H1 (cell line): Measurements from ENCODE around the gene DOCK11. TPM values are rescaled to one million over a fixed set of nuclear protein-coding genes. Genes with fewer than 3 reads are reported as not detected.

Source experiments
- CTCF ChIA-PET: fragments of 300-600 bp; sonication (Branson Sonifier 250); formaldehyde crosslinking; loops from one replicate; lab custom pipeline; 2021; ENCODE audit not compliant: partially characterized antibody; lab: Charles Lee
- POLR2A ChIA-PET: fragments of 300-600 bp; sonication (Branson Sonifier 250); formaldehyde crosslinking; loops from one replicate; lab custom pipeline; 2021; ENCODE audit warnings: inconsistent platforms; ENCODE audit not compliant: partially characterized antibody; lab: Charles Lee
- DNase-seq, 2 experiments: peaks; one replicate each; pipeline versions ENCODE4 v3.0.0 to v3.0.0-alpha.2; 2010 to 2022; ENCODE audit warnings: low spot score in 2 of 2, low read depth in 1 of 2, mixed read lengths in 1 of 2
- FAIRE-seq: peaks from 2 replicates; lab custom pipeline; 2011; peaks lifted over from hg19 to GRCh38; lab: Jason Lieb, UNC
- H2AFZ ChIP-seq: 2 replicates; pipeline ENCODE4 v1.8.1; 2012; ENCODE audit warnings: low read length, inconsistent platforms
- H2AK5ac ChIP-seq: 2 replicates; pipeline ENCODE4 v1.6.1; 2013; ENCODE audit warnings: low read depth, low read length
- H2BK120ac ChIP-seq: replicated peaks from 2 replicates; pipeline ENCODE3; 2013; ENCODE audit warnings: low read depth, low read length, inconsistent platforms
- H2BK12ac ChIP-seq: 2 replicates; pipeline ENCODE4 v1.6.1; 2013; ENCODE audit warnings: low read depth, low read length
- H2BK15ac ChIP-seq: 2 replicates; pipeline ENCODE4 v1.6.1; 2013; ENCODE audit warnings: low read length
- H2BK20ac ChIP-seq: 2 replicates; pipeline ENCODE4 v1.6.1; 2013; ENCODE audit warnings: low read length
- H2BK5ac ChIP-seq: 2 replicates; pipeline ENCODE4 v1.6.1; 2013; ENCODE audit warnings: low read depth, low read length
- H3K14ac ChIP-seq: 2 replicates; pipeline ENCODE4 v1.6.1; 2013; ENCODE audit warnings: inconsistent platforms; ENCODE audit not compliant: insufficient read length
- H3K18ac ChIP-seq: 2 replicates; pipeline ENCODE4 v1.6.1; 2013; ENCODE audit warnings: low read length; ENCODE audit errors: extremely low read depth
- H3K23ac ChIP-seq: 2 replicates; pipeline ENCODE4 v1.6.1; 2013; ENCODE audit warnings: inconsistent platforms; ENCODE audit not compliant: insufficient read length
- H3K23me2 ChIP-seq: 2 replicates; pipeline ENCODE4 v1.6.1; 2013; ENCODE audit warnings: low read depth, low read length
- H3K27ac ChIP-seq: 2 replicates; pipeline ENCODE4 v1.6.1; 2011; ENCODE audit warnings: low read depth, low read length, inconsistent platforms
- H3K27me3 ChIP-seq, 4 experiments: replicated peaks in 1 of 4; 1 replicate in 1 of 4; 2 replicates in 3 of 4; pipeline versions ENCODE4 v1.6.1 to v1.8.1; 2011 to 2013; ENCODE audit warnings: low read length in 3 of 4, mild to moderate bottlenecking in 3 of 4, inconsistent platforms in 2 of 4, mixed read lengths in 2 of 4, moderate library complexity in 1 of 4; ENCODE audit not compliant: control insufficient read depth in 3 of 4, insufficient read depth in 3 of 4; ENCODE audit errors: extremely low read depth in 1 of 4
- H3K36me3 ChIP-seq, 4 experiments: 2 replicates each; pipeline versions ENCODE4 v1.6.1 to v1.8.1; 2011 to 2013; ENCODE audit warnings: mild to moderate bottlenecking in 4 of 4, low read length in 3 of 4, moderate library complexity in 2 of 4, control low read depth in 1 of 4, inconsistent platforms in 1 of 4; ENCODE audit not compliant: insufficient read depth in 4 of 4, control insufficient read depth in 2 of 4
- H3K4ac ChIP-seq: replicated peaks from 2 replicates; pipeline ENCODE3; 2013; ENCODE audit warnings: low read length, low read depth, mixed read lengths, inconsistent platforms; ENCODE audit not compliant: insufficient read length
- H3K4me1 ChIP-seq, 4 experiments: replicated peaks in 1 of 4; 1 replicate in 1 of 4; 2 replicates in 3 of 4; pipeline versions ENCODE4 v1.6.1 to v1.8.1; 2011 to 2013; ENCODE audit warnings: low read length in 3 of 4, inconsistent platforms in 2 of 4, mixed read lengths in 1 of 4; ENCODE audit not compliant: insufficient read depth in 4 of 4, control insufficient read depth in 3 of 4
- H3K4me2 ChIP-seq, 2 experiments: 2 replicates each; pipeline versions ENCODE4 v1.6.1 to v1.8.1; 2011 to 2013; ENCODE audit warnings: low read depth in 2 of 2, low read length in 2 of 2, control low read depth in 1 of 2, inconsistent platforms in 1 of 2, mild to moderate bottlenecking in 1 of 2; ENCODE audit not compliant: insufficient read depth in 1 of 2
- H3K4me3 ChIP-seq, 4 experiments: fragments of 200-600, 300-600 bp in 1 of 4; sonication (generic), shearing (Covaris generic), sonication (Bioruptor Twin) in 1 of 4; 2 replicates each; pipeline versions ENCODE4 v1.5.1 to v1.8.1; 2011 to 2016; ENCODE audit warnings: low read length in 4 of 4, low read depth in 3 of 4, control low read depth in 2 of 4, inconsistent platforms in 2 of 4, mild to moderate bottlenecking in 2 of 4, mixed read lengths in 1 of 4, moderate library complexity in 1 of 4; ENCODE audit not compliant: insufficient read depth in 2 of 4; ENCODE audit errors: extremely low read depth in 1 of 4
- H3K56ac ChIP-seq: replicated peaks from 2 replicates; pipeline ENCODE3; 2013; ENCODE audit warnings: low read depth, mild to moderate bottlenecking, mixed read lengths, low read length, inconsistent platforms; ENCODE audit not compliant: insufficient read length
- H3K79me1 ChIP-seq: 2 replicates; pipeline ENCODE4 v1.6.1; 2013; ENCODE audit warnings: low read depth, low read length, control low read depth
- H3K79me2 ChIP-seq, 2 experiments: 2 replicates each; pipeline versions ENCODE4 v1.6.1 to v1.8.1; 2012 to 2013; ENCODE audit warnings: low read length in 2 of 2, mild to moderate bottlenecking in 2 of 2, inconsistent platforms in 1 of 2; ENCODE audit not compliant: insufficient read depth in 2 of 2, control insufficient read depth in 1 of 2
- H3K9ac ChIP-seq, 4 experiments: replicated peaks in 1 of 4; 1 replicate in 1 of 4; 2 replicates in 3 of 4; pipeline versions ENCODE4 v1.6.1 to v1.8.1; 2011 to 2013; ENCODE audit warnings: low read depth in 3 of 4, low read length in 3 of 4, control low read depth in 2 of 4, mild to moderate bottlenecking in 2 of 4, moderate library complexity in 2 of 4, inconsistent platforms in 1 of 4; ENCODE audit errors: extremely low read depth in 1 of 4
- H3K9me3 ChIP-seq, 2 experiments: 2 replicates each; pipeline versions ENCODE4 v1.6.1 to v1.8.1; 2012 to 2013; ENCODE audit warnings: mild to moderate bottlenecking in 2 of 2, moderate library complexity in 2 of 2, control low read depth in 1 of 2, inconsistent platforms in 1 of 2, low read depth in 1 of 2, low read length in 1 of 2, mixed read lengths in 1 of 2; ENCODE audit not compliant: insufficient read depth in 2 of 2
- H4K20me1 ChIP-seq, 2 experiments: replicated peaks in 1 of 2; 2 replicates each; pipeline versions ENCODE3 to v1.8.1; 2011 to 2013; ENCODE audit warnings: inconsistent platforms in 2 of 2, low read length in 2 of 2, mild to moderate bottlenecking in 1 of 2; ENCODE audit not compliant: insufficient read depth in 2 of 2, control insufficient read depth in 1 of 2
- H4K5ac ChIP-seq: 2 replicates; pipeline ENCODE4 v1.6.1; 2013; ENCODE audit warnings: low read length, low read depth, mixed read lengths, inconsistent platforms; ENCODE audit not compliant: insufficient read length
- H4K8ac ChIP-seq: 2 replicates; pipeline ENCODE4 v1.8.0; 2013; ENCODE audit warnings: mild to moderate bottlenecking, moderate library complexity, low read length, inconsistent platforms; ENCODE audit not compliant: insufficient read depth; ENCODE audit errors: extremely low read depth
- H4K91ac ChIP-seq: replicated peaks from 2 replicates; pipeline ENCODE3; 2013; ENCODE audit warnings: low read length, mixed read lengths, inconsistent platforms; ENCODE audit not compliant: insufficient read length
- ASH2L ChIP-seq: fragments of 200-600, 300-600 bp; sonication (generic); IDR thresholded peaks from one replicate; pipeline ENCODE4 v1.7.1; 2017; ENCODE audit warnings: low read length
- BCL11A ChIP-seq, 2 experiments: IDR thresholded peaks; one replicate each; pipeline ENCODE4 v1.6.1; 2011; ENCODE audit warnings: low read depth in 2 of 2, low read length in 2 of 2, mild to moderate bottlenecking in 2 of 2
- HDAC2 ChIP-seq, 2 experiments: fragments of 300-600 bp in 1 of 2; sonication (generic) in 1 of 2; IDR thresholded peaks; 2 replicates each; pipeline ENCODE4 v1.6.1; 2011 to 2012; ENCODE audit warnings: low read depth in 2 of 2, low read length in 2 of 2, mild to moderate bottlenecking in 2 of 2, moderate library complexity in 2 of 2, borderline replicate concordance in 1 of 2, inconsistent platforms in 1 of 2
- HDAC6 ChIP-seq: IDR thresholded peaks from one replicate; pipeline ENCODE4 v1.7.1; 2012; ENCODE audit warnings: low read depth, mild to moderate bottlenecking, inconsistent platforms, low read length, moderate library complexity
- KDM4A ChIP-seq: IDR thresholded peaks from one replicate; pipeline ENCODE4 v1.7.1; 2012; ENCODE audit warnings: low read depth, mild to moderate bottlenecking, moderate library complexity, low read length, inconsistent platforms; ENCODE audit not compliant: severe bottlenecking
- NRF1 ChIP-seq: IDR thresholded peaks from 2 replicates; pipeline ENCODE4 v1.6.1; 2011; ENCODE audit warnings: mild to moderate bottlenecking, low read depth, low read length, improper control_type of control experiment
- PHF8 ChIP-seq: fragments of 200-600 bp; sonication (generic); conservative IDR thresholded peaks from 2 replicates; pipeline ENCODE4 v1.7.1; 2012; ENCODE audit warnings: low read depth, mild to moderate bottlenecking, inconsistent platforms, low read length, moderate library complexity
- RBBP5 ChIP-seq: IDR thresholded peaks from 2 replicates; pipeline ENCODE4 v1.7.1; 2012; ENCODE audit warnings: low read depth, mild to moderate bottlenecking, inconsistent platforms, low read length, moderate library complexity, borderline replicate concordance
- SP1 ChIP-seq: IDR thresholded peaks from 2 replicates; pipeline ENCODE4 v1.6.1; 2011; ENCODE audit warnings: low read depth, low read length
- TAF1 ChIP-seq: IDR thresholded peaks from 2 replicates; pipeline ENCODE4 v1.6.1; 2011; ENCODE audit warnings: mild to moderate bottlenecking, low read depth, low read length
- TCF12 ChIP-seq: IDR thresholded peaks from 2 replicates; pipeline ENCODE4 v1.6.1; 2011; ENCODE audit warnings: low read depth, mild to moderate bottlenecking, low read length
- WGBS, 2 experiments: shearing (Covaris generic) in 1 of 2; methylation state at CpG; one replicate each; pipeline versions ENCODE4 v1.1.6 to v1.1.7; 2013 to 2015; ENCODE audit warnings: low lambda C conversion rate in 2 of 2, mixed read lengths in 2 of 2, inconsistent platforms in 1 of 2, low coverage in 1 of 2, missing lambda C conversion rate in 1 of 2; ENCODE audit not compliant: insufficient replicate concordance in 2 of 2, insufficient coverage in 1 of 2, insufficient read length in 1 of 2; ENCODE audit errors: extremely low coverage in 1 of 2, missing lambda C conversion rate in 1 of 2; 5-methylcytosine and 5-hydroxymethylcytosine counted together
- polyA plus RNA-seq, 7 experiments: library from polyadenylated mRNA; depleted of rRNA in 3 of 7; stranded (reverse) in 5 of 7; unstranded in 2 of 7; fragments of >200 nt in 5 of 7; fragments of 200-250 nt in 2 of 7; gene quantifications; 1 replicate in 5 of 7; 2 replicates in 1 of 7; 4 replicates in 1 of 7; pipeline versions ENCODE4 v1.2.1 to v1.2.3, GENCODE V29; 2011 to 2013; ENCODE audit warnings: missing spikeins in 2 of 7, mixed read lengths in 2 of 7
- total RNA-seq: library from RNA; stranded (reverse); fragmentation: NEBNext Ultra II Directional; extraction: Animal tissue kit (Norgen Biotek cat#: 25700); gene quantifications from 2 replicates; pipeline ENCODE4 v1.2.1, GENCODE V29; 2021

Gene DOCK11
- total and polyA plus RNA-seq, 2 of the 8 experiments (the other 6 are each of a cell fraction or from before 2014, with no cell fraction given) = 4.9 to 12.0 TPM

- ChIA-PET CTCF (interaction anchor here (1.3 to 2.0 kb wide), 3 partner anchors 36 to 106 kb away, joined by 3 to 9 read pairs (median 4); no protein-coding TSS in a partner anchor), POLR2A (interaction anchor here (0.6 to 1.1 kb wide), 5 partner anchors 24 to 1296 kb away, joined by 3 to 4 read pairs (median 3); partner anchors contain the start of gene RPL39)
- Histone ChIP-seq H4K8ac (no peak overlapping the region), H3K4me3 (peak overlapping the region; percentile 61 to 76 (median 66)), H3K56ac (no peak overlapping the region), H3K23ac (no peak overlapping the region), H3K79me1 (no peaks in the 10 kb centered on the region), H3K27me3 (peaks cover 0 to 15% (median 9%) of the 10 kb centered on the region in 4 experiments; a peak in 6 of 7 replicates), H3K23me2 (peaks cover 5% of the 10 kb centered on the region; the same call in 1 of the 2 replicates), H3K18ac (peak overlapping the region; percentile 78; the same call in 1 of the 2 replicates), H2AFZ (no peak overlapping the region), H2BK15ac (no peak overlapping the region), H3K36me3 (no peaks in the 10 kb centered on the region), H3K4me1 (peaks cover 0 to 12% (median 8%) of the 10 kb centered on the region in 4 experiments; a peak in 4 of 7 replicates), H3K4ac (no peak overlapping the region), H4K5ac (no peak overlapping the region), H3K27ac (no peak overlapping the region), H4K20me1 (no peaks in the 10 kb centered on the region), H3K9me3 (no peaks in the 10 kb centered on the region), H3K79me2 (peaks cover 0 to 8% of the 10 kb centered on the region in 2 experiments; a peak in 1 of 4 replicates), H3K14ac (no peak overlapping the region), H2BK12ac (no peak overlapping the region), H3K4me2 (peak overlapping the region; percentile 94 to 98), H2AK5ac (no peak overlapping the region), H2BK120ac (no peak overlapping the region), H2BK5ac (no peak overlapping the region), H2BK20ac (no peak overlapping the region), H4K91ac (no peak overlapping the region), H3K9ac (peak overlapping the region in 3 of 4 experiments; percentile 37 to 64 (median 43); a peak in 3 of 7 replicates)
- no peak for FAIRE-seq
- peak in 1 of 2 experiments; percentile 49 for DNase-seq
- WGBS, 2 experiments = 1% methylated on average over 28 of the region's 81 CpGs; no CpG with 5 or more reads in 1 of the 2 experiments
- no peak for TF ChIP-seq TCF12
- TF ChIP-seq TAF1 = peak; percentile 18; the same call in 1 of the 2 replicates
- TF ChIP-seq ASH2L = peak; percentile 37
- 0 out of 2 replicates have a peak, but pooled peaks have one; percentile 12 for TF ChIP-seq PHF8
- peak; percentile 76 for TF ChIP-seq KDM4A
- no peak for TF ChIP-seq SP1
- TF ChIP-seq NRF1 = no peak
- no peak for TF ChIP-seq HDAC2 (IDR thresholded peaks at IDR 0.05; ENCODE audit: borderline replicate concordance in 1 of 2, low read depth in 2 of 2, low read length in 2 of 2)
- TF ChIP-seq RBBP5 = peak; percentile 72; the same call in 1 of the 2 replicates
- no peak for TF ChIP-seq BCL11A (IDR thresholded peaks at IDR 0.05; ENCODE audit: low read depth in 2 of 2, low read length in 2 of 2)
- TF ChIP-seq HDAC6 = no peak
These were observed 545 bp downstream of the DOCK11 start for GRCh38 chrX:118495958-118496762.
